ENCODE results near the gene EEF1AKMT1. TPM values are rescaled to one million over a fixed set of nuclear protein-coding genes. Genes with fewer than 3 reads are reported as not detected.
"Not testable (repeated sequence)": the region's sequence is repeated elsewhere in the genome, so short reads cannot be mapped to it uniquely, and the experiment has no call there.

EEF1AKMT1 gene
- polyA plus RNA-seq, 1 donor, result 10.3 TPM

DNA sequence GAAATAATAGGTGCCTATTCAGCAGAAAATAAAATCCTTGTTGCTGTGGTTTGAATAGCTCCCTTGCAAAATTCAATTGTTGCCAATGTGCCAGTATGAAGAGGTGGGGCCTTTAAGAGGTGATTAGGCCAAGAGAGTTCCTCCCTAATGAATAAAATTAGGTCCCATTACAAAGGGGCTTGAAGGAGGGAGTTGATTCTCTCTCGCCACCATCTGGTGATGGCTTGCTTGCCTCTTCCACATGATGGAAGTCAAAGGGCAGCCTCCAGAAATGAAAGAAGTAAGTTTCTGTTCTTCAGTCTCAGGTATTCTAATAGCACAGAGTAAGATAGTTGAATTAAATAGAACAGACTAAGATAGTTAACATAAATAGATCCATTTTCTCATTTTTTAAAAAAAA is 3.0 kb upstream of the EEF1AKMT1 start:
- no peak for DNase-seq

DNA sequence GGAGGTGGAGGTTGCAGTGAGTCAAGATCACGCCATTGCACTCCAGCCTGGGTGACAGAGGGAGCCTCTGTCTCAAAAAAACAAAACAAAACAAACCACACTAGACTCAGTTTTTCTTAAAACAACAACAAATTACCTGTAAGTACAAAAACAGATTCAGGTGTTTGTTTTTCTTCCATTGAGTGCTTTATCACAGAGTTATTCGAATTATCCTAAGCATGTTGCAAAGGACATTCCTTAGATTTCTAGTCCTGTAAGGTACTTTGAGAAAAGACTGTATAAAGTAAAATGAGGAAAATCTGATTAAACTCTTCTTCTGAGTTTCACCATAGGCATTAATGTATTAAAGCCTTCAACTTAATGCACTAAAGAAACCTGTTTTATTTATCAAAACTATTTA is 2.2 kb upstream of the EEF1AKMT1 start:
- DNase-seq, result no peak

DNA sequence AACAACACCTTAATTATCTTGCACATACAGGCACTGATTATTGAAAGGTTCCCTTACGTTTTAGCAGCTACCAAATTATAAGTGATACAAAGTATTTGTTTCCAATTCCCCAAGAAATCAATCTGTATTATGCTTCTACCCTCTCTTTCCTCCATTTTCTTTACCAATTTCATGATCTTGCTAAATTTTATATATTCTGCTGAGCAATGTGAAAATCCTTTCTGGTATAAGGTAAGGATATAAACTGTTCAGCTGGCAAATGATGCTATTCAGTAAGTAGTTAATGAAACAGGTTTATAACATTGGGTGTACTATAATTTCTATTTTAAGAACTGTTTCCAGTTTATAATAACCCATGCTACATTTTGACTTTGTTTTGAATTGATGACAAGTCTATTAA is 985 bp upstream of the EEF1AKMT1 start:
- DNase-seq, result no peak

DNA sequence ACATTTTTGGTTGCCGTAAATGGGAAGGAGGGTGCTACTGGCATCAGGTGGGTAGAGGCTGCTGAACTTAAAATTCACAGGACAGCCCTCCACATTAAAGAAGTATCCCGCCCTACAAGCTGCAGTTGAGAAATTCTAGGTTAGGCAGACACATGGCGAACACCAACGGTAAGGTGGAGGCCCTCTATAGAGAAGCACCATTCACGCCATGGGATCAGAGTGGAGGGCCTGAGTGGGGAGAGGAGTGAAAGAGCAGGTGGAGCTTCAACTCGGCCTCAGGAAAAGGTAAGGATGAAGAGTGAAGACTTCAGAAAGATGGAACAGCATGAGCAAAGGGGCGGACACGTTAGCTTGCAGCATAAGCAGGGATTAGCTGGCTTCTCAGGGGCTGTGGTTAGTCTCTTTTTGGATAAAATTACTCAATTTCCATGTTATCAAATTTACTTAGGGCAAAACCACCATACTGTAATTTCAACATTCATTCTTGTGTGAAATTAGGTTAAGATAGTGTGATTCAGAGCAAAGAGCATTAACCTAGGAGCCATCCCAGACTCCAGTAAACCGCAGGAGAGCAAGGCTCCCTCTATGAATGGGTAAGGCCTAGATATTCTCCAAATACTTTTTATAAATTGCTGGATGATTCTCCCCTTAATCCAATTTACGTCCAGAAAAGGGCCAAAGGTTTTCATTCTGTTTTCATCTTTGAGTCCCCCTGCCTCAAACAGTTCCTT is 1.2 kb downstream of the EEF1AKMT1 start:
- no peak for DNase-seq

DNA sequence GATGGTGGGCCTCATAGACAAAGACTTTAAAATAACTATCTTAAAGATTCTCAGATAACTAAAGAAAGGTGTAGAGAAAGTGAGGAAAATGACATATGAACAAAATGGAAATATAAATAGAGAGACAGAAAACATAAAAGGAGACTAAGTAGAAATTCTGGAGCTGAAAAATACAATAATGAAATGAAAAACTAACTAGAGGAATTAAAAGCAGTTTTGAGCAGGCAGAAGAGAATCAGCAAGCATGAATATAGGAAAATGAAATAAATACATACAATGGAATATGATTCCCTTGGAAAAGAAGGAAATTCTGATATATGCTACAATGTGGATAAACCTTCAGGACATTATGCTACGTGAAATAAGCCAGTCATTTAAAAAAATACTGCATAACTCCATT is 3.9 kb downstream of the EEF1AKMT1 start:
- DNase-seq, result no peak

DNA sequence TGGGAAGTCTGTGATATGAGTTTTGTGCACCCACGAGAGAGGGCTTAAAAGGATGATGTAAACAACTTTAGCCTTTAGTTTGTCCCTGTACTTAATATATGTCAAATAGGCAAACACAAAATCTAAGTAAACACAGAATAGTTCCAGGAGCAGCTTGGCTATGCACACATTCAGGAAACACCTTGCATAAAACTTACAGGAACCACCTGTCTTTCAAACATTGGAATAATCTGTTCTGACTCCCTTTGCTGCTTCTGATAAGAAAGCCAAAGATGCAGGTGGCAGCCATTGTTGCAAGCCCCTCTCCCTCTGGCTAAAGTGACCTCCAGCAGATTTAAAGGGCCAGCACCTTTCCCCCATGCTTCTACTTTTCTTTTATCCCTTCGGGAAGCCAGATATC is 4.7 kb downstream of the EEF1AKMT1 start:
- no peak for DNase-seq

DNA sequence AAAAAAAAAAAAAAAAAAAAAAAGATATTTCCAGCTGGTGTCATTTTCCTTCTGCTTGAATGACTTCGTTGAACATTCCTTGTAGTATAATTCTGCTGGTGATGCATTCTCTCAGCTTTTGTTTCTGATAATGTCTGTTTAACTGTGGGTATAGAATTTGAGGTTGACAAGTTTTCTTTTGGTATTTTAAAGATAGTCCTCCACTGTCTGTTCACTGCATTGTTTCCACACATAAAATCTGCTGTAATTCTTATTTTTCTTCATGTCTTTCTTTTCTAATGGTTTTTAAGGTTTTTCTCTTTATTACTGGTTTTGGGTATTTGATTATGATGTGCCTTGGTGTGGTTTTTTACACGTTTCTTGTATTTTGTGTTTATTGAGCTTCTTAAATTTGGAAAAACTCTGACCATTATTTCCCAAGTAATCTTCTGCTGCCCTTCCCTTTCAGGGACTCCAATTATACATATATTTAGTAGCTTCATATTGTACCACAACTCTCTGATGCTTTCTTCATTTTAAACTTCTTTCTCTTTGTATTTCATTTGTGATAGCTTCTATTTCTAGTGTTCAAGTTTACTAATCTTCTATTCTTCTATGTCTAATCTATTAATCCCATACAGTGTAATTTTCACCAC is 6.3 kb downstream of the EEF1AKMT1 start:
- DNase-seq, result no peak

DNA sequence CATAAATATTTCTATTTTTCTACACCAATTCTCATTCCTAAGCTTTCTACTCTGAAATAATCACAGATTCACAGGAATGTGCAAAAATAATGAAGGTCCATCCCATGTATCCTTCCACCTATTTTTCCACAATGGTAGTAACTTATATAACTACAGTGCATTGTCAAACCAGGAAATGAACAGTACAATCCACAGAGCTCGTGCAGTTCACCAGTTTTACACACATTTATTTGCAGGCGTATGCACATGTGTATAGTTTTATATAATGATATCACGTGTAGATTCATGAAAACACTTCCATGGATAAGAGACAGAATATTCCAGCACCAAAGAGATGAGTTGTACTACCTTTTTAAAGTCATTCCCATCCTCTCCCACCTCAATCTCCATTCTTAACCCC is 12.9 kb downstream of the EEF1AKMT1 start:
- DNase-seq, result no peak

DNA sequence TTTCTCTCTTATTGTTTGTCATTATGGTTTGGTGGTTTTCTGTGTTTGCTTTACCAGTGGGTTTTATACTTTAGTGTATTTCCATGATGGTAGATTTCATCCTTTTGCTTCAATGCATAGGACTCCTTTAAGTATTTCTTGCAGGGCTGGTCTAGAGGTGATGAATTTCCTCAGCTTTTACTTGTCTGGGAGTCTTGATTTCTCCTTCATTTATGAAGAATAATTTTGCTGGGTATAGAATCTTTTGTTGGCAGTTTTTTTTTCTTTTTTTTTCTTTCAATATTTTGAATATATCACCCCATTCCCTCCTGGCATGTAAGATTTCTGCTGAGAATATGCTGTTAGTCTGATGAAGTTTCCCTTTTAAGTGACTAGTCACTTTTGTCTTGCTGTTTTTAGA is 19.8 kb downstream of the EEF1AKMT1 start:
- no peak for DNase-seq

DNA sequence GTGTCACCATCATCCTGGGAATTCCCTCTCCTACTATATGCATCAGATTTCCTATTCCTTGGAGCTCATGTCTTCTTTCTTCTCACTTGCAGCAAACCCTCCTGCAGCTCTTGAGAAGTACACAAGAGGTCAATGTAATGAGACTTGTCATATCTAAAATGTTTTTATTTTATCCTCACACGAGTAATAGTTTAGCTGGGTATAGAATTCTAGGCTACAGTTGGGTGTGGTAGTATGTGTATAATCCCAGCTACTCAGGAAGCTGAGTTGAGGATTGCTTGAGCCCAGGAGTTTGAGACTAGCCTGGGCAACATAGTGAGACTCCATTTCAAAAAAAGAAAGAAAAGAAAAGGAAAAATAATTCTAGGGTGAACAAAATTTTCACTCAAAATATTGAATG is 24.4 kb downstream of the EEF1AKMT1 start:
- no peak for DNase-seq

DNA sequence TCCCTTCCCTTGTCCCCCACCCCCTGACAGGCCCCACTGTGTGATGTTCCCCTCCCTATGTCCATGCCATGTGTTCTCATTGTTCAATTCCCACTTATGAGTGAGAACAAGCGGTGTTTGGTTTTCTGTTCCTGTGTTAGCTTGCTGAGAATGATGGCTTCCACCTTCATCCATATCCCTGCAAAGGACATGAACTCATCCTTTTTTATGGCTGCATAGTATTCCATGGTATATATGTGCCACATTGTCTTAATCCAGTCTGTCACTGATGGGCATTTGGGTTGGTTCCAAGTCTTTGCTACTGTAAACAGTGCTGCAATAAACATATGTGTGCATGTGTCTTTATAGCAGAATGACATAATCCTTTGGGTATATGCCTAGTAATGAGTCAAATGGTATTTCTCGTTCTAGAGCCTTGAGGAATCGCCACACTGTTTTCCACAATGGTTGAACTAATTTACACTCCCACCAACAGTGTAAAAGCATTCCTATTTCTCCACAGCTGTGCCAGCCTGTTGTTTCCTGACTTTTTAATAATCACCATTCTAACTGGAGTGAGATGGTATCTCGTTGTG is 29.8 kb downstream of the EEF1AKMT1 start:
- DNase-seq, result not testable (repeated sequence)

DNA sequence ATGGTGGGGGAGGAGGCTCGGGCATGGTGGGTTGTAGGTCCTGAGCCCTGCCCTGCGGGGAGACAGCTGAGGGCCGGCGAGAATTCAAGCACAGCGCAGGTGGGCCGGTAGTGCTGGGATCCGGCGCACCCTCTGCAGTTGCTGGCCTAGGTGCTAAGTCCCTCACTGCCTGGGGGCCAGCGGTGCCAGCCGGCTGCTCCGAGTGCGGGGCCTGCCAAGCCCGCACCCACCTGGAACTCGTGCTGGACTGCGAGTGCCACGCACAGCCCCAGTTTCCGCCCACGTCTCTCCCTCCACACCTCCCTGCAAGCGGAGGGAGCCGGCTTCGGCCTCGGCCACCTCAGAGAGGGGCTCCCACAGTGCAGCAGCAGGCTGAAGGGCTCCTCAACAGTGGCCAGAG is 33.7 kb downstream of the EEF1AKMT1 start:
- no peak for DNase-seq

DNA sequence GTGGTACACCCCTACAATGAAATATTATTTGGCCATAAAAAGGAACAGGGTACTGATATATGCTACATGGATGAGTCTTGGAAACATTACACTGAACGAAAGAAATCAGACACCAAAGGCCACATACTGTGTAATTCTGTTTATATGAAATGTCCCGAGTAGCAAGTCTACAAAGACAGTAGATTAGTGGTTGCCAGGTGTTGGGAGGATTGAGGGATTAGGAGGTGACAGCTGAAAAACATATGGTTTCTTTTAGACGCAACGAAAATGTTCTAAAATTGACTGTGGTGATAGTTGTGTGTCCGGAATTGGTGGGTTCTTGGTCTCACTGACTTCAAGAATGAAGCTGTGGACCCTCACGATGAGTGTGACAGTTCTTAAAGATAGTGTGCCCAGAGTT is 35.1 kb downstream of the EEF1AKMT1 start:
- DNase-seq, result no peak

DNA sequence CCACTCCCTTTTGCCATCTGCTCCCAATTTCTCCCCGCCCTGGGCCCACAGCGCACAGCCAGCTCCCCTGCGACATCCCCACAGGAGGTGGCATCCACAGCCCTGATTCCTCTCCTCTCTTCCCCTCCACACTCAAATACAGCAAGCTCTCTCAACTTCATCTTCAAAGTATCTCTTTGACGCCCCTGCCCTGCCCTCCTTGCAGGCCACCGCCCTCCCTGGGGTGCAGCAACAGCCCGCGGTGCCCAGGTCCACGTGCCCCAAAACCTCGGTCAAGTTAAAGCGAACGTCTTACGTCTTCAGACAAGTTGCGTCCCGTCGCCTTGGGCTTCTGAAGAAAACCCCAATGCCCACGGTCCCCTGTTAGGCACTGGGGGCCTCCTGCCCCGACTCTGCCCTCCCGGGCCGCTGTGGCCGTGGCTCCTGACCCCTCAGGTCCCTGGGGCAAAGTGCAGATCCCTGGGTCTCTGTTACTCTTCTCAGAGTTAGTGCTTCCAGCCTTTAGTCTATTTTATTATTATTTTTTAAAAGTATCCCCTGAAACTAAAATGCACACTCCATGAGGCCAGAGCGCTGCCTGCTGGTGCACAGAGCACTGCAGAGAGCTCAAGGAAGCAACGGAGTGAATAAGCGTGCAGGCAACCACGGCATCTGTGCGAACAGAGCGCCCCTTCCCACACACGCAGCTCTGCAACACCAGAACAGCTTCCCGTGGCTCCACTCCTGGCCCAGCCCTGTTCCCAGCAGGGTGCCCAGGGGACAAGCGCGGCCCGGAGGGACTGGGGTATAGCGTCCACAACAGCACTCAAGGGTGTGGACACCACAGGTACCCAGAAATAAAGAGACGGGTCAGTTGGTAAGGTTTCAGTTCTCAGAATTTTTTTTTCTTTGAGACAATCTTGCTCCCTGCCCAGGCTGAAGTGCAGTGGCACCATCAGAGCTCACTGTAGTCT is 43.9 kb downstream of the EEF1AKMT1 start:
- DNase-seq, result no peak

DNA sequence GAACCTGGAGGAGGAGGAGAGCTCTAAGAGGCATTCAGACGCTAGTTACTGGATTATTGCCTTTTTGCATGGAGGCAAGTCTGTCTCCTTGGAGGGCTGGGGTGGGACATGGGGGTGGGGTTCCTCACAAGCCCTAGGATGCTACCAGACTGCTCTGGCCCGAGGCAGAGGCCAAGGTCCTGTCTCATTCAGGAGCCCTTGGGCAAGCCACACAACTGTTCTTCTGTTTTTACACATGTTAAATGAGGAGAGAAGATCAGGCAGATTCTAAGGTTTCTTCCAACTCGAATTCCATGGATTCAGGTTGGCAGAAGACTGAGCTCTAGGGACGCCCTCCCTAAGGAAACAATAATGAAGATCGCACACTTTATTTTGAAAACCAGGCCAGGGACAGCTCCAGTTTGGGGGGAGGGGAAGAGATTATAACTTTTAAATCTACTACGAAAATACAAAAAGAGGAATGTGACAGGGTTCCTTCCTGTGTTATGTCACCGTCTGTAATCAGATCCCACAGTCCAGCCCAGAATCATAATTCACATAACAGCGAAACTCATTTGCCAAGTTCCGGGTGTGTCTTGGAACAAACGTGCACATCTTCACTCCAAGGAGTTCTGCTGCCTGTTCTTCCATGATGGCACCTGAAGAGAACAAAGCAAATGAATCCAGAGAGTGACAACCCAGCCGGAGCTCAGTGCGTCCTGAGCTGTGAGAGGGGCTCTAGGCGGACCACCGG is 45.0 kb downstream of the EEF1AKMT1 start:
- peak; percentile 84 for DNase-seq

DNA sequence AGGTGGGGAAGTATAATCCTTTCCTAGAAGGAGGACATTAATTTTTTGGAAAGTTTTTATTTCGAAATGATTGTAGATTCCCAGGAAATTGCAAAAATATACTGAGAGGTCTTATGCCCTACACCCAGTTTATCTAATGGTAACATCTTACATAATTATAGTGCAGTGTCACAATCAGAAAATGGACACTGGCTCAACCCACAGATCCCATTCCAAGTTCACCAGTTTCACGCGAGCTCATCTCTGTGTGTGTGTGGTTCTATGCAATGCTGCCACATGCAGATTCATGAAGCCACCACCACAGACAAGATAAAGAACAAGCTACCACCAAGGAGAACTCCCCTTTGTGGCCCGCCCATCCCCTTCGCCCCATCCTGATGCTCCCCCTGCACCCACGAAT is 45.9 kb downstream of the EEF1AKMT1 start:
- no peak for DNase-seq

DNA sequence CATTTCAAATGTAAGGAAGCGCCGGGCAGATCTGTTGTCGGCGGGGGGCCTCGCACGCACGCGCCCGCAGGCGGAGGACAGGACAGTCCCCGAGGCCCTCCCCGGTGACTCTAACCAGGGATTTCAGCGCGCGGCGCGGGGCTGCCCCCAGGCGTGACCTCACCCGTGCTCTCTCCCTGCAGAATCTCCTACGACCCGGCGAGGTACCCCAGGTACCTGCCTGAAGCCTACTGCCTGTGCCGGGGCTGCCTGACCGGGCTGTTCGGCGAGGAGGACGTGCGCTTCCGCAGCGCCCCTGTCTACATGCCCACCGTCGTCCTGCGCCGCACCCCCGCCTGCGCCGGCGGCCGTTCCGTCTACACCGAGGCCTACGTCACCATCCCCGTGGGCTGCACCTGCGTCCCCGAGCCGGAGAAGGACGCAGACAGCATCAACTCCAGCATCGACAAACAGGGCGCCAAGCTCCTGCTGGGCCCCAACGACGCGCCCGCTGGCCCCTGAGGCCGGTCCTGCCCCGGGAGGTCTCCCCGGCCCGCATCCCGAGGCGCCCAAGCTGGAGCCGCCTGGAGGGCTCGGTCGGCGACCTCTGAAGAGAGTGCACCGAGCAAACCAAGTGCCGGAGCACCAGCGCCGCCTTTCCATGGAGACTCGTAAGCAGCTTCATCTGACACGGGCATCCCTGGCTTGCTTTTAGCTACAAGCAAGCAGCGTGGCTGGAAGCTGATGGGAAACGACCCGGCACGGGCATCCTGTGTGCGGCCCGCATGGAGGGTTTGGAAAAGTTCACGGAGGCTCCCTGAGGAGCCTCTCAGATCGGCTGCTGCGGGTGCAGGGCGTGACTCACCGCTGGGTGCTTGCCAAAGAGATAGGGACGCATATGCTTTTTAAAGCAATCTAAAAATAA is 52.1 kb downstream of the EEF1AKMT1 start:
- DNase-seq, result no peak

DNA sequence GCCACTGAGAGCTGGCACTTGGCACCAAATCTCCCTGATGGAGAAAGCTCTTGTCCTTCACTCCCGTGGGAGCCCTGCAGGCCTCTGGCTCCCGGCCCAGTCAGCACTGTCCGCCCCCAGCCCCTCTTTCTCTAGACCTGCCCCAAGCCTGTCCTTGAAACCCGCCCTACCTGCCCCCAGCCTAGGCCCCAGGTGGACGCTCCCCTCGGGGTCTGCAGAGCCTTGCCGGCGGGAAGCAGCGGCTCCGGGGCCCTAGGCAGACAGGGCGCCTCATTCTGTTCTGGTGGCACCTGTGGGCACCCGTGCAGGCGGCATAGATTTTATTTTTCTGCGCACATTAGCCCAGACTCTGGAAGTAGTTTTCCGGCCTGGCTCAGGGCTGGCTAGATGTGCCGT is 52.7 kb downstream of the EEF1AKMT1 start:
- no peak for DNase-seq

DNA sequence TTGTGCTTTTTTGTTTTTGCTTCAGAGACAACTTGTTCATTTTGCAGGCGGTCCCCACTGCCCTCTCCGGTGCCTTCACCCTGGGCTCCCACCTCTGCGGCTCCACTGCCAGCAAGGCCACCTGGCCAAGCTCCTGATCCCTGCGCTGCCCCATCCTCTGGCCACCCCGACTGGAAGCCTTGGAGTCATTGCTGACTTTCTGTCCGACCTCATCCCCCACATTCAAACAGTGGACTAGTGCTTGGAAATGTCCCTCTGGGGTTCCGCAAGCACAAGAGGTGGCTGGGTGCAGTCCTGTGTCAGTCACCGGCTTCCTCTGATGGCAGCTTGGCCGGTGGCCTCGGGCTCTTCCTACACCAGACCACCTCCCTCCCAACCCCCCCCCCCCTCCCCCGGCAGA is 53.3 kb downstream of the EEF1AKMT1 start:
- DNase-seq, result no peak

DNA sequence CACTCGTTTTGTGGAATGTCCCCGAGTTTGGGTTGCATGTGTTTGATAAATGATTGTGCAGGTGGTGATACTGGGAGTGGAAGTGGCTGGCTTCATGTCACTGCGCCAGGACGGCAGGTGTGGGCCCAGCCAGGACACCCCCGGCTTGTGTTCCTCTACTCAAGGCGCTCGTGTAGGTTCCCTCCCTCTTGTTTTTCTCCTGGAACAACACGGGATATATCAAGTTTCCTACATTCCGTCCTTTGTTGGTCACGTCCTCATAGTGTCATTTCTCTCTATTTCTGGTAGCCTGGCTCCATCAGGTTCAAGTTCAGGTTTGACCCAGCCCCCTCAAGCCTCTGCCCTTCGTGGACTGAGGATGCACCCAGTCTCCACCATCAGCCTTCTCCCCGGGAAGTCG is 54.0 kb downstream of the EEF1AKMT1 start:
- no peak for DNase-seq

DNA sequence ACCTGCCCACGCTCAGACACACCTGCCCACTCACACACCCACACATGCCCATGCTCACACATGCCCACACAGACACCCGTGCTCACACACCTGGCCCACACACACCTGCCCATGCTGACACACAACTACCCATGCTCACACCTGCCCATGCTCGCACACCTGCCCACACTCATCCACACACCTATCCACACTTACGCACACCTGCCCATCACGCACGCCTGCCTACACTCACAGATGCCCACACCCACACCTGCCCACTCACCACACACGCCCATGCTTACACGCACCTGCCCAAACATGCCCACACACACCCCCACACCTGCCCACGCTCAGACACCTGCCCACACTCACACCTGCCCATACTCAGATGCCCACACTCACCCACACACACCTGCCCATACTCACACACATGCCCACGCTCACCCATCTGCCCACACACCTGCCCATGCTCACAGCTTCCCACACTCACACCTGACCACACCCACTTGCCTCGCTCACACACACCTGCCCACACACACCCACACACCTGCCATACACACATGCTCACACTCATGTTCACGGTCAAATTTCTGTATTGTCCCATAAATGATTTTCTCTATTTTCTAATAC is 54.7 kb downstream of the EEF1AKMT1 start:
- DNase-seq, result no peak

All from hindlimb muscle (tissue), 1 donor.